Activated CD4-positive, alpha-beta T cell treated with anti-CD3 and anti-CD28 coated beads, Interleukin-10, Interleukin-2, amounts not matched to agents 100 ng/mL and 50 ng/mL, durations not matched to agents 16 hours and 8 hours (primary cell): ENCODE measurements around the gene CDC42EP1.

Experiments used
- DNase-seq: peaks from one replicate; pipeline ENCODE4 v3.0.0-alpha.2; 2020

Gene CDC42EP1

GRCh38 chr22:37561212-37562048, 1.1 kb downstream of the CDC42EP1 start:
- DNase-seq, result peak; percentile 84

- DNase-seq, result no peak
Measured at GRCh38 chr22:37562049-37562875, 2.0 kb downstream of the CDC42EP1 start.

- no peak for DNase-seq
Measured at GRCh38 chr22:37563153-37564081, 3.1 kb downstream of the CDC42EP1 start.

- DNase-seq, result no peak
Measured at GRCh38 chr22:37564111-37564711, 3.9 kb downstream of the CDC42EP1 start.

GRCh38 chr22:37565830-37566229, 5.5 kb downstream of the CDC42EP1 start:
- DNase-seq, result no peak

- DNase-seq, result peak; percentile 42
Measured at GRCh38 chr22:37566329-37566837, 6.1 kb downstream of the CDC42EP1 start.

- peak; percentile 97 for DNase-seq
Measured at GRCh38 chr22:37566903-37567798, 6.9 kb downstream of the CDC42EP1 start.

GRCh38 chr22:37568012-37568411, 7.7 kb downstream of the CDC42EP1 start:
- no peak for DNase-seq

- DNase-seq, result no peak
Measured at GRCh38 chr22:37568448-37569008, 8.2 kb downstream of the CDC42EP1 start.

- DNase-seq, result no peak
Measured at GRCh38 chr22:37569009-37569920, 9.0 kb downstream of the CDC42EP1 start.

GRCh38 chr22:37569921-37570660, 9.8 kb downstream of the CDC42EP1 start:
- DNase-seq, result no peak

GRCh38 chr22:37570661-37570976, 10.3 kb downstream of the CDC42EP1 start:
- DNase-seq, result no peak

GRCh38 chr22:37571258-37571991, 11.1 kb downstream of the CDC42EP1 start:
- no peak for DNase-seq

GRCh38 chr22:37571992-37572373, 11.7 kb downstream of the CDC42EP1 start:
- DNase-seq, result no peak

- DNase-seq, result no peak
Measured at GRCh38 chr22:37575490-37576003, 15.3 kb downstream of the CDC42EP1 start.

GRCh38 chr22:37578002-37578401, 17.7 kb downstream of the CDC42EP1 start:
- DNase-seq, result no peak

- DNase-seq, result no peak
Measured at GRCh38 chr22:37581504-37581903, 21.2 kb downstream of the CDC42EP1 start.

GRCh38 chr22:37582526-37582925, 22.2 kb downstream of the CDC42EP1 start:
- no peak for DNase-seq
